HFF-Myc (cell line): ENCODE measurements around the gene PLEKHA5.

Source experiments
- DNase-seq: peaks from one replicate; pipeline ENCODE4 v3.0.0-alpha.2; 2011; ENCODE audit warnings: low read depth; ENCODE audit errors: extremely low read depth
- H3K4me3 ChIP-seq: replicated peaks from 2 replicates; pipeline ENCODE4 v1.5.1; 2011; ENCODE audit warnings: low read depth, mild to moderate bottlenecking, control low read depth, low read length
- TF ChIP-seq, protein P1 (sequence below): IDR thresholded peaks from 2 replicates; pipeline ENCODE4 v1.5.1; 2012; ENCODE audit warnings: mild to moderate bottlenecking, low read depth, low read length, control low read depth; ENCODE audit errors: missing control alignments

PLEKHA5 gene

DNA sequence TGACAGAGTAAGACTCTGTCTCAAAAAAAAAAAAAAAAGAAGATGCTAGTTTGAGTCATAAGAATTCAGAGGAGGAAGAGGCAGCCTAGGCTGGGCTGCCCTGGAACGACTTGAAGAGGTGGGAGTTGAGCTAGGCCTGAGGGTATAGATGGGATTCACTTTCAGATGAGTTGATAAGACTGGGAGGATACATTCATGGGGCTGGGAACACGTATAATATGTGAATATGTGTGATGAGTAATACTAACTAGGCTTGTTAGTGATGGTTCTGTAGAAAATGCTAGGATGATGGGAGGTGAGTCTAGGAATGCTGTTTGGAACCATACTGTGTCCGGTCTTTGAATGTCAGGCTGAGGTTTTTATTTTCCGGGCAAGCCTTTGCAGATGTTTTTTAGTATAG is 9.0 kb downstream of the PLEKHA5 start:
- no peak for DNase-seq
- H3K4me3 ChIP-seq, result no peak overlapping the region
- TF ChIP-seq, protein P1, sequence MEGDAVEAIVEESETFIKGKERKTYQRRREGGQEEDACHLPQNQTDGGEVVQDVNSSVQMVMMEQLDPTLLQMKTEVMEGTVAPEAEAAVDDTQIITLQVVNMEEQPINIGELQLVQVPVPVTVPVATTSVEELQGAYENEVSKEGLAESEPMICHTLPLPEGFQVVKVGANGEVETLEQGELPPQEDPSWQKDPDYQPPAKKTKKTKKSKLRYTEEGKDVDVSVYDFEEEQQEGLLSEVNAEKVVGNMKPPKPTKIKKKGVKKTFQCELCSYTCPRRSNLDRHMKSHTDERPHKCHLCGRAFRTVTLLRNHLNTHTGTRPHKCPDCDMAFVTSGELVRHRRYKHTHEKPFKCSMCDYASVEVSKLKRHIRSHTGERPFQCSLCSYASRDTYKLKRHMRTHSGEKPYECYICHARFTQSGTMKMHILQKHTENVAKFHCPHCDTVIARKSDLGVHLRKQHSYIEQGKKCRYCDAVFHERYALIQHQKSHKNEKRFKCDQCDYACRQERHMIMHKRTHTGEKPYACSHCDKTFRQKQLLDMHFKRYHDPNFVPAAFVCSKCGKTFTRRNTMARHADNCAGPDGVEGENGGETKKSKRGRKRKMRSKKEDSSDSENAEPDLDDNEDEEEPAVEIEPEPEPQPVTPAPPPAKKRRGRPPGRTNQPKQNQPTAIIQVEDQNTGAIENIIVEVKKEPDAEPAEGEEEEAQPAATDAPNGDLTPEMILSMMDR, result no peak

DNA sequence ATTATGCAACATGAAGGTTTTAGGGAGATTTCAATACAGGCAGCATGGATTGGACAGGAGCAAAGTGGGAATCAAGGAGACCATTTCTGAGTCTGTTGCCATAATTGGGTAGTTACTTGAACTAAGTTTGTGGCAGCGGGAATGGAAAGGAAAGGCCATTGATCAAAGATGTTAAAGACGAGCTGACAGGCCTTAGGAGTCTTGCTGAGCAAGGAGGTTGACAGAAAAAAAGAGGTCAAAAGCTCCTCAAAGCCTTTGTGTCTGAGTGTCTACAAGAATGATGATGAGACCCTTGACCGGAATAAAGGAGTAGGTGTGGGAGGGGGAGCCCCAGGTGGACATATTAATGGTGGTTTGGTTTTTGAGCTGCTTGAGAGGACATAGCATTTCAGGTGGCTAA is 9.4 kb downstream of the PLEKHA5 start:
- no peak overlapping the region for H3K4me3 ChIP-seq
- TF ChIP-seq, protein P1, result no peak
- no peak for DNase-seq

DNA sequence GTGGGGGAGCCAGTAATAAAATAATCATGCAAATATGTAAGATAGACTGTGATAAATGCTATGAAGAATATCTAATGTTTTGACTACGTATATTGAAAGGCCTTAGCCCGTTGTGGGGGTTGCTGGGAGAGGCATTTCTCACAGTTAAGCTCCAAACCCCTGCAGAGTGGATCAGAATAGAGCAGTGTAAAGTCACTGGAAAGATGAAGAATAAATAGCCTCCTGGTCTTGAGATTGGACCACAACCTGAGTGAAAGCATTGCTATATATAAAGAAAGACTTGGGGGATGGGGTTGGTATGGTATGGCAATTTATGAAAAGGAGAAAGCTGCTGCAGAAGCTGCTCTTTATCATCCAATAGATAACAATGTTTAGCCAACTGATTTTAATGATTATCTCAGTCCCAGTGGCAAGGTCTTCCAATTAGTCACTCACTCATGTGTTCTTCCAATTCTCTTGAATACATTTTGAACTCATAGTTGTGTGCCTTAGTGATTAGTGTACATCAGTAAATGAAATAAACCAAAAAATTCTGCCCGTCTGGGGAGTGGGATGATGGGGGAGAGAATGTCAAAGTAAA is 10.2 kb downstream of the PLEKHA5 start:
- no peak for DNase-seq
- H3K4me3 ChIP-seq, result no peak overlapping the region
- TF ChIP-seq, protein P1, result no peak

DNA sequence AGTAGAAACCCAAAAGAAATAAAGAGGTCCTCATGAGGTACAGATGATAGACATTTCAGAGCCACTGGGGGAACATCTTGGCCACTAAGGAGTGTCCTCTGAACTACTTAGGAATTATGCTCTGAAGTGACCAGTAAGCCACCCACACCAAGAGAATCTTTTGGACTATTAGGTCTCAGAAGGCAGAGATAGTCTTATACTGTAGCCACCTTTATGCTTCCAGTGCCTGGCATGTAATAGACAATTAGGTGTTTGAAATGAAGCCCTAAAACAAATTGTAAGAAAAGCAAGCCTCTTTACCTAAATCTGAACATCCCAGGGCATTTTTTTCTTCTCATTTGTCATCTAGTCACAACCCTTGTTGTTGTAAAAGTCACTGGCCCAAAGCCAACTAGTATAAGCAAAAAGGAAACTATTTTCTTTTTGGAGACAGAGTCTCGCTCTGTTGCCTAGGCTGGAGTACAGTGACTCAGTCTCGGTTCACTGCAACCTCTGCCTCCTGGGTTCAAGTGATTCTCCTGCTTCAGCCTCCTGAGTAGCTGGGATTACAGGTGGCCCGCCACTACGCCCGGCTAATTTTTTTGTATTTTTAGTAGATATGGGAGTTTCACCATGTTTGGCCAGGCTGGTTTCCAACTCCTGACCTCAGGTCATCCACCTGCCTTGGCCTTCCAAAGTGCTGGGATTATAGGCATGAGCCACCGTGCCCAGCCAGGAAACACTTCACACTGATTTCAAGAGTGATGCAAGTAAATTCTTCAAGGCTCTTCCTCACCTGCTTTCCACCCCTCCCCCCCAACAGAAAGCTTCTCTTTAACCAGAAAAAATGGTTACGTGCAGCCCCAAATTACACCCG is 11.1 kb downstream of the PLEKHA5 start:
- no peak for DNase-seq
- TF ChIP-seq, protein P1, result no peak
- no peak overlapping the region for H3K4me3 ChIP-seq

DNA sequence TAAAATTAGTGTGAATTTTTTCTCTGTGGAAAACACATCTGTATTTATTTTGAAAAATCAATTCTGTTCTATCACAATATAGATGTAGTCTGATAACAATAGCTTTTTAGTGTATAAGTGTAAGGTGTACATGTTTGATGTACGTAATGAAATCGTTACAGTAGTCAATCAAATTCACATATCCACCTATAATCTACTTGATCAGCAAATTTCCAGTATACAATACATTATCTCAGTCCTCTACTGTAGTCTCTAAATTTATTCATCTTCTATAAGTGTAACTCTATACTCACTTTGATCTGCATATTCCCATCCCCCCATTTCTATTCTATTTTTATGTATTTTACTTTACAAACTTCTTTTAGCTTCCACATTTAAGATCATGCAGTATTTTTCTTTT is 13.0 kb downstream of the PLEKHA5 start:
- no peak overlapping the region for H3K4me3 ChIP-seq
- TF ChIP-seq, protein P1, result no peak
- no peak for DNase-seq

DNA sequence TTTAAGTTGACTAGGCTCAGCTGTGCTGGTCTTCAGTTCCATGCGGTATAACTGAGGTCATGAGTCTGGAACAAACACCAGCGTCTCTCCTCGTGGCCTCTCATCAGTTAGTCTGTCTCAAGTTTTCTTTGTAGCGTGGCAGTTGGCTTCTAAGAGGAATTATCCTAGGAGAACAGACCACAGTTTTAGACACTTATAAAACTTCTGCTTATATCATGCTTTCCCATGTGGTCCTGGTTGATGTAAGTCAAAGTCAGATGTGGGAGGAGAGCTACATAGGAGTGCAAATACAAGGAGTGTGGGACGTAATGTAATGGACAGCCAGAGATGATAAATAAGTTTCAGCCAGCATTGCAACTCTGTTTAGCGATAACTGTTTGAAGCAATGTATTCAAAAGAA is 14.8 kb downstream of the PLEKHA5 start:
- TF ChIP-seq, protein P1, result no peak
- no peak overlapping the region for H3K4me3 ChIP-seq
- no peak for DNase-seq
